Brain pericyte (primary cell): ENCODE results near the gene RNF215.
A peak's percentile ranks its signal among the peaks of the same experiment; 100 is the strongest.

ENCODE experiments used
- DNase-seq: peaks from one replicate; pipeline ENCODE4 v3.0.0-alpha.2; 2012; ENCODE audit warnings: low read depth, low spot score

The RNF215 gene

DNA sequence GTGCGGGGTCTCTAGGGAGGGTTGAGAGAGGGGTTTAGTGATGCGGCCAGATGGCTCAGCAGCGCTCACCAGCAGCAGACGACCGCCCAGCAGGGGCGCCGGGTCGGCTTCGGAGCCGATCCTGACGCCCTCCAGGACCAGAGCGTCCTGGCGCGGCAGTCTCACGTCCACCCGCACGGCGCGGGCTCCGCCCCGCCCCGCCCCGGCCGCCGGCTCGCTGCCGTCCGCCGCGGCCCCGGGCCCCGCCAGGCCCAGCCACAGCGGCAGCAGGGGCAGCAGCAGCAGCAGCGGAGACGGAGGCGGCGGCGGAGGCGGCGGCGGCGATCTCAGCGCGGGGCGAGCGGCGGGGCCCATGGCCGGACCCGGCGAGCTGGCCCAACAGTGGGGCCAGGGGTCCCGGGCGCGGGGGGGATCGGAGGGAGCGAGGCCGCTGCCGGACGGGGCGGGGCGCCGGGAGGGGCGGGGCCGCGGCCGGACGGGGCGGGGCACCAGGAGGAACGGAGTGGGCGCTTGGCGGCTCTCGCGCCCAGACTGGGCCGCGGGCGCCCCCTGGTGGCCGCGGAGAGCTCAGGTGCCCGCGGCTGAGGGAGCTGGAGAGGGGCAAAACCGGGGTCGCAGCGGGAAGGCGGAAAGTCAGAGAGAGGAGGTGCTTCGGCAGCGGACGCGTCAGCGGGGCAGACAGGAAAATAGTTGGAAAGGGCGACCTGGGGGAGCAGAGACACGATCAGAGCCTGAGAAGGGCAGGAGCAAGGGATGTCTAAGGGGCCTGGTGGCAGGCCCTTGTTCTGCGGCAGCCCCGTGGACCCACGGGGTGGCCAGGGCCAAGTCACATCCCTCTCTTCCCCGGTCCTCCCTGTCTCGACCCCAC, at the start of gene RNF215:
Gene RNF215, minus strand, starts transcription at position 452 of the 868 bp plus-strand sequence. Its CDS starts 98 bp downstream, at position 354.
- peak; percentile 42 for DNase-seq

DNA sequence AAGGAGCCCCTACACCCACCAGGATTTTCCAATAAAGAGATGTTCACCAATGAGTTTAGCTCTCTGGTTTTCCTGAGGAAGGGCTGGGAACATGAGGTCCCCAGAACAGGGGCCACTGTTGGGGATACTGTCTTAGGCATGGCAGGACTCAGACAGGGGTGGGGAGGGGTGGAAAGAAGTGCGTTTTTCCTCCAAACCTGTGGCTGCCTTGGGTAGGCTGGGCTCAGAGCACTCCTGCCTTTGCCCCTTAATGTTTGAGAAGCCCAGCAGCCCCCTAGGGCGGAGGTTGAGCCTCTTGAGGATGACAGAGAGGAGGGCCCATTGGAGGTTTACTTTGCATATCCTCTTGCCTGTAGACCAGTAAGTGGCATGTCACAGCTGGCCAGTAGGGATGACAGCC, 49.0 kb upstream of the RNF215 start:
- DNase-seq, result no peak

DNA sequence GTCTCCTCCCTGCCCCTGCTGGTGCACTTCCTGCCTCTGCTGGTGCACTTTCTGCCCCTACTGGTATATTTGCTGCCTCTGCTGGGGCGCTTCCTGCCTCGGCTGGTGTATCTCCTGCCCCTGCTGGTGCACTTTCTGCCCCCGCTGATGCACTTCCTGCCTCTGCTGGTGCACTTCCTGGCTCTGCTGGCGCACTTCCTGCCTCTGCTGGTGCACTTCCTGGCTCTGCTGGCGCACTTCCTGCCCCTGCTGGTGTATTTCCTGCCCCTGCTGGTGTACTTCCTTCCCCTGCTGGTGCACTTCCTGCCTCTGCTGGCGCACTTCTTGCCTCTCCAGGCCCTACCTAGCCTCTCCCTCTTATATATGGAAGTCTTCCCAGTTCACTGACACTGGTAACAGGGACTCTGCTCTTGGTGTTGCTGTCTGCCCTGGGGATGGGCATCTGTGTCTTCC, 48.5 kb upstream of the RNF215 start:
- DNase-seq, result no peak

DNA sequence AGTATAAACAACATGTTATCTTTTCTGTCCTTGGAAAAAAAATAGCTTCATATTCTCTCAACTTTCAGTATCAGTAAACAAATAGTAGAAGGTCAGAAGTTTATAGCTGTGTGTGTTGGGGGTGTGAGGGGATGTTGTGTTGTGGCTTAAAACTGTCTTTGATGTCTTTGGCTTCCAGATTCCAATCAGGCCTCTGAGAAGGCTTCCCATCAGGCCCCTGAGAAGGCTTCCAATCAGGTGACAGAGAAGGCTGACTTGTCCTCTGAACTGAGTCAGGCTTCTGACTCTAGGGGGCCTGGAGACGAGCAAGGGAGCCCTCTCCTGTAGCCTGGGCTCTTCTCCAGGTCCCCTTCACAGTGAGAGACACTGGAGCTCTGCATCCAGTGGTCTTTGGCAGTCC, 47.6 kb upstream of the RNF215 start:
- DNase-seq, result no peak

DNA sequence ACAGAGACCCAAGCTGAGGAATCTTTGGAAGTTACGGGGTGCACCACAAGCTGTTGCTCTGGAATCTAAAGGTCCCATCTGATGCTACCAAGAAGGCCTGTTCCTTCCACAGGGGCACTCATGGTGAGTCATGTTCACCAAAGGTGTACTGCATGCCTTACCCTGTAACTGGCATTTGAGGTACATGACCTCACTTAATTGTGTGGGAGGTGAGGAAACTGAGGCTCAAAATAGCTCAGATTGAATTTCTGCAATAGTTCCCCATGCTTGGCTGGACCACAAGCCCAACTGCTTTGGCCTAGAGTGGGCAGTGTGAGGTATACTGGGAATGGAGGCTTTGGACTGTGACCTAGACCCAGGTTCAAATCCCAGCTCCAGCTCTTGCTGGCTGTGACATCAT, 46.6 kb upstream of the RNF215 start:
- no peak for DNase-seq

- DNase-seq, result no peak
Observed at GRCh38 chr22:30433227-30433626, 46.0 kb upstream of the RNF215 start.

GRCh38 chr22:30432520-30432919, 45.3 kb upstream of the RNF215 start:
- no peak for DNase-seq

GRCh38 chr22:30432096-30432495, 44.9 kb upstream of the RNF215 start:
- DNase-seq, result no peak

DNA sequence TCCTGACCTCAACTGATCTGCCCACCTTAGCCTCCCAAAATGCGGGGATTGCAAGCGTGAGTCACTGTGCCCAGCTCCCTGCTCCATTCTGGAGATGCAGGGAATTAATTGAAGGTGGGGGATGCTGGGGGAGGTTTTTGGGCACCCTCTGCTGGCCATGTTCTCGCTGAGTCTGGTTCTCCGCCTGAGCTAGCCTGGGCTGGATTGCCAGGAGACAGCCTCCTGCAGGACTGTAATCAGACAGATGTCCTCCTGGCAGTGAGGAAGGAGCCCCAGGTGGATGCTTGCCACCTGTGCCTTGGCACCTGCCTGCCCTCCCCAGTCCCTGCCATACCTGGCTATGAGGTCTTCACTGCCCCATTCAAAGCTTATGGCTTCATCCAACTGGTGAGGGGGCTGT, 43.7 kb upstream of the RNF215 start:
- DNase-seq, result no peak

GRCh38 chr22:30429887-30430286, 42.7 kb upstream of the RNF215 start:
- no peak for DNase-seq

- no peak for DNase-seq
Observed at GRCh38 chr22:30427871-30428270, 40.7 kb upstream of the RNF215 start.

DNA sequence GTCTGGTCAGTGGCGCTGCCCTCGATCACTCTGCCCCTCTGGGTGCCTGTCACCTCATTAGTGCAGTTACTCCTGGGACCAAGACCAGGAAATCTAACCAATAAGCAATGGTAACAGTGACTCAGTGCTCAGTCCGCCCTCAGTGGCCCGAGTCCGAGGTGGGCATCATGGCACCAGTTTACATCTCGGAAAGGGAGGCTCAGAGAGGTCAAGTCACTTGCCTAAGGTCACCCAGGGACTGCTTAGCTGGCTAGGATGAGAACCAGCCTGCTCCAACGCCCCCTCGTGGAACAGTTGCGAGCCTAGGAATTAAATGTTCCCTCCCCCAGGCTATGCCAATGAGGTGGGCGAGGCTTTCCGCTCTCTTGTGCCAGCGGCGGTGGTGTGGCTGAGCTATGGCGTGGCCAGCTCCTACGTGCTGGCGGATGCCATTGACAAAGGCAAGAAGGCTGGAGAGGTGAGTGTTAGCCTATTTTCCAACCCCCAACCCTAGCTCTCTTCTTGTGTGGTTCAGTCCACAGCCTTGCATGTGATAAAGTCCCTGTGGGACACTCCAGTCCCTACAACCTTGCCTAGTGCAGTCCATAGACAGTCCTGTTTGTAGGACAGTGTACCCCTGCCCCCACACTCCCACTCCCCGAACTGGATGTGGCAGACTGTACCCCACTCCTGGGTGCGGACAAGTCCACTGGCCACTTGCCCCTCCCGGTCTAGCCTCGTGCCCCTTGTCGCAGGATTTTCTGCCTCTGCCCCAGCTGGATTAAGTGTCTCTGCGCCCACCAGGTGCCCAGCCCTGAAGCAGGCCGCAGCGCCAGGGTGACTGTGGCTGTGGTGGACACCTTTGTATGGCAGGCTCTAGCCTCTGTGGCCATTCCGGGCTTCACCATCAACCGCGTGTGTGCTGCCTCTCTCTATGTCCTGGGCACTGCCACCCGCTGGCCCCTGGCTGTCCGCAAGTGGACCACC, 39.5 kb upstream of the RNF215 start:
- DNase-seq, result no peak

GRCh38 chr22:30425616-30426387, 38.6 kb upstream of the RNF215 start, which contains the start of gene MTFP1:
MTFP1 (plus strand) TSS chr22:30425768; CDS start chr22:30425880, 112 bp downstream.
- no peak for DNase-seq

DNA sequence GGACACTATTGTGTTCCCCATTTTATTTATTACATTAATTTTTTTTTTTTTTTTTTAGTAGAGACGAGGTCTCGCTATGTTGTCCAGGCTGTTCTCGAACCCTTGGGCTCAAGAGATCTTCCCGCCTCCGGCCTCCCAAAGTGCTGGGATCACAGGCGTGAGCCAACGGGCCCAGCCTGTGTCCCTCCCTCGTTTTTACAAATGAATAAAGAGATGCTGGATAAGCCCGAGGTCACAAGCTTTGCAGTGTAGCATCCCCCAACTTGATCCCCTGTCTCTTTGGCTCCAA, 38.1 kb upstream of the RNF215 start:
- DNase-seq, result no peak

DNA sequence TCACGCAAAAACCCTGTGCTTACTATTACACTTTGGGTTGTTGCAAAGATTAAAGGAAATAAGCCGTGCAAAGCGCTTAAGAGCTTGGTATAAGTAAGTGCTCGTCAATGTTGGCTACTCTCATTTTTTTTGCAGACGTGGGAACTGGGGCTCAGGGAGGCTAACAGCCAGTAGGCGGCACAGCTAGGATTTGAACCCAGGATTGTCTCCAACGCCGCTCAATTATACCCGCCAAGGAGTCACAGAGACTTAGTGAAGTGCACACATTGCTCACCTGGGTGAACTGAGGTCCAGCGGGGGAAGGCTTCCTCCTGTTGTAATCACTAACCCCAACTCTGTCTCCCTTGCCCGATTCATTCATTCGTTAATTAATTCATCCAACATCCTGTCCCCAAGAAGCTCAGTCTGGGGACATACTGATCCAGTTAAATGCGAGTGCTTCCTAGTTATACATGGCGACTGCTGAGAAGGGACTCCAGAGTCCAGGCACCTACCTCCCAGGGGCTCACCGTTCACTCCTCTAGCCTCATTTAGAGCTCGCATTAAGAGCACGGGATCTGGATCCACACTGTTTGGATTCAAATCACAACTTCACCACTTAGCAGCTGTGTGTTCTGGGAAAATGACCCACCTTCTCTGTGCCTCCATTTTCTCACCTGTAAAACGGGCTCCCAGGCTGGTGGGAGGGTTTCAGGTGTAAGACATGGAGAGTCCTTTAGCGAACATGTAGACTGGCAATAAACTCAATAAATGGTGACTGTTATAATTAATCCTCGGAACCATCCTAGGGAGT, 37.5 kb upstream of the RNF215 start:
- no peak for DNase-seq

DNA sequence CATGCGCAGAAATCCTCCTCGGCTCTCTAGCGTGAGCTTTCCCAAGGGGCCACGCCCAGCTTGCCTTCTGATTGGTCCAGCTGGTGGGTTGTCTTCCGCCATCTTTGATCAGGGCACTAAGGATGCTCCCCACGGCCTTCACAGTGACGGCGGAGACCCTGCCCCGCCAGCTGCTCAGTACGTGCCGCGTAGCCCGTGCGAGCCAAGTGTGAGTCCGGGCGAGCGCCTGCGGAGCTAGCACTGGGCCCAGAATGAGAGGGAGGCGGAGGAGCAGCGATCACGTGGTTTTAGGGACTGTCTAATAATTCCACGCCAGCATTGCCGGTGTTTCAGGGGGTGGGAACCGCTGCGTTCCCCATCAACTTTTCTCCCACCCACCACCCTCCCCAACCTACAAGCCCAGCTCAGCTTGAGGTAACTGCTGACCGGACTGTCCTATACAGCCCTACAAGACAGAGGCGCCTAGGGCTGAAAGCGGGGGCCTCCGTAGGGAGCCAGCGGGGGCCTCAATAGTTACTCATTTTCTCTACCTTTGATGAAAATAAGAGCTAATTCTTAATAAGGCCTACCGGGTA, 36.8 kb upstream of the RNF215 start:
- peak; percentile 100 for DNase-seq

DNA sequence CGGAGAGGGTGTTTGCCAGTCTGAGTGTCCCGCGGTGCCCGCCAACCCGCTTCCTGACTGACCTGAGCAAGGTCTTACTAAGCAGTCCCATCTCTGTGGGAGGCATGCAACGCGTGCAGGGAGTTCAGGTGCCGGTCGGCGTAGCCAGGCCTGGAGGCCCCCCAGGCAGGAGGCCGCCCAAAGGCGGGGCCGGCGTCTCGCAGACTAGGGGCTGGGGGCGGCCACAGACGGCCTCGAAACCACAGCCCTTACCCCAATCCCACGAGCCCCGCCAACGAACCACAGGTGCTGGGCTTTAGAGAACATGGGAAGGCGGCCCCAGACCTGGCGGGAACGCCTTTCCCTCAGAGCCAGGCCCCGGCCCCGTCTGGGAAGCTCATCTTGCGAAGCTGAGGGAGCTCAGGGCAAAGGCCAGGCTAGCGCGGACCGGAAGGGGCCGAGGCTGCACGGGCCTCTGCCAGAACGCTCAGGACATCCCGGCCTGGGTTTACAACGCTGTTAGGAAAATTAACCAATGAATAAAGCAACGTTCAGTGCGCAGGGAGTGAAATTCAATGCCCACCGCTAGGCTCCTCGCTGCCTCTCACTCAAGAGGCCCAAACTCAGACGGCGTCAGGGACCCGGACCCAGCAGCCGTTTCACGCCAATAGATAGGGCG, 36.2 kb upstream of the RNF215 start:
- DNase-seq, result no peak

DNA sequence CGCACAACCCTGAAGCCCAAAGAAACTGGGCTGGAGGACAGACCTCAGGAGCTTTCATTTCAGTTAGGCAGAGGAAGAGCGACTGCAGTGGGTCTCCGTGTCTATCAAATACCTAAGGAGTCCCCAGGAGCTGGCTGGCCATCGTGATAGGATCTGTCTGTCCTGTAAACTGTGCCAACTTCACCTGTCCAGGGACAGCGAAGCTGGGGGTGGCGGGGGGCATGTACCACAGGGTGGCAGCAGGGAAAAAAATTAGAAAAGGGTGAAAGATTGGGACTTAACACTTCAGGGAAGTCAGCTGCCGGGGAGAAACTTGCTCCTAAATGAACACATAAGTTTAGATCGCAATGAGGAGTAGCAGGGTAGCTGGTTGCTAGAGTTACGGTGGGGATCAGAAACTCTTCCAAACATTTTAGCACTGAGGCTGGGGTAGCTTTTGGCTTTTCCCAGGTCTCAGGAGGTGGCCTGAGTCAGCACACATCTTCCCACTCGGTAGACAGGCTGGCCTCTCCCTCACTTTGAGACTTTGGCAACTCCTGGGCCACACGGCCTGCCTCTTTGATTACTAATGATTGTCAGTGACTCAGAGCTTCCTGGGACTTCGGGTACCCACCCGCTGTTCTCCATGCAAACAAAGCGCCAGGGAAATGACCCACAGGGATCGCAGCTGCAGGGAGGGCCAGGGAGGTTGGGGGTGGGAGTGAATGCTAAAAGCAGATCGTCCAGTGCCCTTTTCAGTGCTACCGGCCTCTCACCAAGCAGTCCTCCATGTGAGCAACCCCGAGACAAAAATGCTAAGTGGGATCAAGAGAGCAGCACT, 35.5 kb upstream of the RNF215 start:
- peak; percentile 89 for DNase-seq
